ENCODE measurements around the gene AKAP6.

AKAP6 gene

GRCh38 chr14:32813401-32813800, 484.3 kb downstream of the AKAP6 start:
- no peak for DNase-seq (ENCODE audit: low spot score)
- no peak overlapping the region for H3K27ac ChIP-seq
- no peak for TF ChIP-seq CTCF (conservative IDR thresholded peaks at IDR 0.05; ENCODE audit: low read depth)
- CTCF ChIA-PET = no interaction called here
- POLR2A ChIA-PET (ENCODE audit: low non-redundant PET) = interaction anchor here (0.7 kb wide), 1 partner anchor 27 kb away, joined by 4 read pairs; no protein-coding TSS in a partner anchor

- TF ChIP-seq CTCF (conservative IDR thresholded peaks at IDR 0.05; ENCODE audit: low read depth) = no peak
These were observed 485.6 kb downstream of the AKAP6 start for GRCh38 chr14:32814721-32815120.

GRCh38 chr14:32816588-32816987, 487.5 kb downstream of the AKAP6 start:
- ChIA-PET POLR2A (ENCODE audit: low non-redundant PET) (no interaction called here), CTCF (no interaction called here)
- H3K27ac ChIP-seq = no peak overlapping the region
- DNase-seq (ENCODE audit: low spot score) = no peak
- no peak for TF ChIP-seq CTCF (conservative IDR thresholded peaks at IDR 0.05; ENCODE audit: low read depth)

More at GRCh38 chr14:32814721-32815120, 485.6 kb downstream of the AKAP6 start:
- H3K27ac ChIP-seq = no peak overlapping the region
- no peak for DNase-seq (ENCODE audit: low spot score)
- CTCF ChIA-PET = no interaction called here
- POLR2A ChIA-PET (ENCODE audit: low non-redundant PET) = no interaction called here

- no peak for TF ChIP-seq CTCF (conservative IDR thresholded peaks at IDR 0.05; ENCODE audit: low read depth)
- ChIA-PET POLR2A (ENCODE audit: low non-redundant PET) (no interaction called here), CTCF (interaction anchor here (0.6 kb wide), 1 partner anchor 168 kb away, joined by 4 read pairs; no protein-coding TSS in a partner anchor)
- no peak overlapping the region for H3K27ac ChIP-seq
- no peak for DNase-seq (ENCODE audit: low spot score)
These were observed 488.7 kb downstream of the AKAP6 start for GRCh38 chr14:32817780-32818179.

GRCh38 chr14:32818581-32818980, 489.5 kb downstream of the AKAP6 start:
- ChIA-PET POLR2A (ENCODE audit: low non-redundant PET) (no interaction called here), CTCF (no interaction called here)
- DNase-seq (ENCODE audit: low spot score) = no peak
- TF ChIP-seq CTCF (conservative IDR thresholded peaks at IDR 0.05; ENCODE audit: low read depth) = no peak
- no peak overlapping the region for H3K27ac ChIP-seq

GRCh38 chr14:32820181-32820580, 491.1 kb downstream of the AKAP6 start:
- POLR2A ChIA-PET (ENCODE audit: low non-redundant PET) = no interaction called here

More at GRCh38 chr14:32820181-32820580, 491.1 kb downstream of the AKAP6 start:
- TF ChIP-seq CTCF (conservative IDR thresholded peaks at IDR 0.05; ENCODE audit: low read depth) = no peak
- H3K27ac ChIP-seq = no peak overlapping the region
- CTCF ChIA-PET = no interaction called here
- DNase-seq (ENCODE audit: low spot score) = no peak
